Endodermal cell (in vitro differentiated cells): ENCODE measurements around the gene CAMKK2. TPM values are rescaled to one million over a fixed set of nuclear protein-coding genes. Genes with fewer than 3 reads are reported as not detected.

Experiments
- DNase-seq: peaks from one replicate; pipeline ENCODE4 v3.0.0-alpha.2; 2017
- H3K27ac ChIP-seq: 2 replicates; pipeline ENCODE4 v1.5.1; 2013; ENCODE audit warnings: mild to moderate bottlenecking, low read depth, low read length, moderate library complexity
- H3K27me3 ChIP-seq: 2 replicates; pipeline ENCODE4 v1.6.1; 2013; ENCODE audit warnings: mild to moderate bottlenecking, low read length, moderate library complexity; ENCODE audit not compliant: insufficient read depth, control insufficient read depth, poor library complexity, severe bottlenecking
- H3K36me3 ChIP-seq: 2 replicates; pipeline ENCODE4 v1.7.0; 2013; ENCODE audit warnings: mild to moderate bottlenecking, low read length, moderate library complexity; ENCODE audit not compliant: control insufficient read depth, insufficient read depth
- H3K4me1 ChIP-seq: one replicate; pipeline ENCODE4 v1.7.0; 2013; ENCODE audit warnings: low read length; ENCODE audit not compliant: control insufficient read depth, insufficient read depth
- H3K4me3 ChIP-seq: 2 replicates; pipeline ENCODE4 v1.5.1; 2013; ENCODE audit warnings: mild to moderate bottlenecking, low read length, moderate library complexity
- H3K9ac ChIP-seq: 2 replicates; pipeline ENCODE4 v1.6.1; 2013; ENCODE audit warnings: mild to moderate bottlenecking, low read length, moderate library complexity; ENCODE audit not compliant: poor library complexity, severe bottlenecking; ENCODE audit errors: extremely low read depth
- H3K9me3 ChIP-seq: 2 replicates; pipeline ENCODE4 v1.6.1; 2013; ENCODE audit warnings: mild to moderate bottlenecking, low read length, moderate library complexity; ENCODE audit not compliant: control insufficient read depth
- H3K27ac Mint-ChIP-seq: 2 replicates; pipeline ENCODE4 v1.8.0; 2020; ENCODE audit warnings: mixed read lengths
- H3K27me3 Mint-ChIP-seq: 2 replicates; pipeline ENCODE4 v1.8.0; 2021; ENCODE audit warnings: mild to moderate bottlenecking, mixed read lengths; ENCODE audit not compliant: insufficient read depth
- H3K36me3 Mint-ChIP-seq: 2 replicates; pipeline ENCODE4 v1.8.0; 2020; ENCODE audit warnings: low read depth, mixed read lengths
- H3K4me1 Mint-ChIP-seq: 2 replicates; pipeline ENCODE4 v1.8.0; 2020; ENCODE audit warnings: mixed read lengths
- H3K4me3 Mint-ChIP-seq: 2 replicates; pipeline ENCODE4 v1.8.0; 2020; ENCODE audit warnings: mild to moderate bottlenecking, moderate library complexity, mixed read lengths
- H3K9me3 Mint-ChIP-seq: 2 replicates; pipeline ENCODE4 v1.8.0; 2020; ENCODE audit warnings: mild to moderate bottlenecking, mixed read lengths
- CTCF ChIP-seq: fragments of 200-600 bp; sonication (generic); conservative IDR thresholded peaks from 2 replicates; pipeline ENCODE4 v1.5.0; 2021; ENCODE audit warnings: antibody characterized with exemption, mild to moderate bottlenecking
- WGBS, 2 experiments: methylation state at CpG; one replicate each; pipeline versions ENCODE4 v1.1.5 to v1.1.7; 2013; ENCODE audit warnings: missing lambda C conversion rate in 2 of 2, mixed read lengths in 1 of 2; ENCODE audit not compliant: insufficient coverage in 1 of 2, insufficient read length in 1 of 2; 5-methylcytosine and 5-hydroxymethylcytosine counted together
- total RNA-seq, 2 donors: library from RNA; stranded (reverse); fragmentation: NEBNext Ultra II Directional in 1 of 2; extraction: Animal tissue kit (Norgen Biotek cat#: 25700) in 1 of 2; gene quantifications; 2 replicates in 1 of 2; 3 replicates in 1 of 2; pipeline ENCODE4 v1.2.1, GENCODE V29; 2021

CAMKK2 gene
- total RNA-seq, 2 donors from 2014 or later: 95.8 to 113 TPM

DNA sequence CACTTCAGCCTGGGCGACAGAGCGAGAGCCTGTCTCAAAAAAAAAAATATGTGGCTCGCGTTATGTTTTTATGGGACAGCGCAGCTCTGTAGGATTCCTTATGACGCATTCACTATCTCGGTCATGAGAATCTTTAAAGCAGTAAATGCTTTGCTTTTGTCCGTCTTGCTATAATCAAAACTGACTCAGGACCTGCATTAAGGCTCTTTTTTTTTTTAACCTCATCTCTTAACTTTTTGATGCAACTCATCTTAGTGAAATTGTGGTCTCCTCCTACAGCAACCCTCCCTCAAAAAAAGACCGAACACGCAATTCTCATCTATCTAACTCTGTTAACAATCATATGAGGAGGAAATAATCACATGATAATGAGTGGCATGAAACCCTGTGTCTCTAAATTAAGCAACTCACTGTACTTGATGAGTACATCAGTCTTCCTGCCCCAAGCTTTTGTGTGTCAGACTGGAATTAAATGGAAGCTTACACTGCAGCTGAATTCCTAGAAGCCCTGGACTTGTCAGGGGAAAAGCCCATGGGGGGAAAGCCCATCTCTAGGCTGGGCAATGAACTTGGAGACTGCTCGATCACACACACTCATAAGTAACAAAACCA is 82.2 kb downstream of the CAMKK2 start:
- H3K27ac ChIP-seq: no peak overlapping the region
- Mint-ChIP-seq H3K4me3 (no peak overlapping the region), H3K27ac (no peak overlapping the region), H3K27me3 (peaks cover 2% of the 10 kb centered on the region), H3K9me3 (no peaks in the 10 kb centered on the region), H3K4me1 (peaks cover 6% of the 10 kb centered on the region), H3K36me3 (peaks cover 8% of the 10 kb centered on the region)
- no peaks in the 10 kb centered on the region for H3K4me1 ChIP-seq
- no peak for DNase-seq
- WGBS, 2 experiments: 84 to 88% methylated on average over 10 of the region's 11 CpGs
- H3K9me3 ChIP-seq: no peaks in the 10 kb centered on the region
- H3K4me3 ChIP-seq: no peak overlapping the region
- peaks cover 3% of the 10 kb centered on the region for H3K36me3 ChIP-seq
- no peaks in the 10 kb centered on the region for H3K27me3 ChIP-seq
- TF ChIP-seq CTCF: no peak
- no peak overlapping the region for H3K9ac ChIP-seq

GRCh38 chr12:121212875-121213274 is 83.6 kb downstream of the CAMKK2 start:
- H3K27me3 Mint-ChIP-seq: peaks cover 13% of the 10 kb centered on the region
- Histone ChIP-seq H3K4me1 (no peaks in the 10 kb centered on the region), H3K9ac (no peak overlapping the region), H3K4me3 (no peak overlapping the region), H3K9me3 (no peaks in the 10 kb centered on the region), H3K36me3 (peaks cover 3% of the 10 kb centered on the region), H3K27ac (no peak overlapping the region), H3K27me3 (no peaks in the 10 kb centered on the region)
- peaks cover 5% of the 10 kb centered on the region for H3K36me3 Mint-ChIP-seq
- no peaks in the 10 kb centered on the region for H3K9me3 Mint-ChIP-seq
- H3K4me3 Mint-ChIP-seq: no peak overlapping the region
- no peak for TF ChIP-seq CTCF
- no peak overlapping the region for H3K27ac Mint-ChIP-seq
- DNase-seq: no peak
- 95 to 96% methylated on average over 3 to 5 of the region's 5 CpGs for WGBS, 2 experiments
- H3K4me1 Mint-ChIP-seq: peaks cover 4% of the 10 kb centered on the region

GRCh38 chr12:121209624-121210572 is 86.6 kb downstream of the CAMKK2 start, which contains the start of gene P2RX4:
P2RX4 (plus strand) TSS chr12:121210129; CDS start chr12:121210165, 36 bp downstream.
- Mint-ChIP-seq H3K4me3 (peak within 1 kb of the TSS; percentile 76), H3K27ac (peak within 1 kb of the TSS; percentile 12), H3K36me3 (peaks cover 3% of the 10 kb centered on the region), H3K4me1 (peaks cover 3% of the 10 kb centered on the region), H3K27me3 (peaks cover 16% of the 10 kb centered on the region), H3K9me3 (no peaks in the 10 kb centered on the region)
- Histone ChIP-seq H3K9ac (peak within 1 kb of the TSS; percentile 76), H3K4me1 (no peaks in the 10 kb centered on the region), H3K36me3 (no peaks in the 10 kb centered on the region), H3K9me3 (no peaks in the 10 kb centered on the region), H3K27ac (peak within 1 kb of the TSS; percentile 24), H3K4me3 (peak within 1 kb of the TSS; percentile 83), H3K27me3 (no peaks in the 10 kb centered on the region)
- DNase-seq: peak; percentile 97
- TF ChIP-seq CTCF: peak; percentile 57
- 8 to 10% methylated on average over 54 to 93 of the region's 97 CpGs for WGBS, 2 experiments
